EH (cell line): ENCODE results near the gene GNAZ.

Experiments used
- DNase-seq: peaks from one replicate; pipeline ENCODE4 v3.0.0-alpha.2; 2015; ENCODE audit warnings: low read depth

GNAZ gene

DNA sequence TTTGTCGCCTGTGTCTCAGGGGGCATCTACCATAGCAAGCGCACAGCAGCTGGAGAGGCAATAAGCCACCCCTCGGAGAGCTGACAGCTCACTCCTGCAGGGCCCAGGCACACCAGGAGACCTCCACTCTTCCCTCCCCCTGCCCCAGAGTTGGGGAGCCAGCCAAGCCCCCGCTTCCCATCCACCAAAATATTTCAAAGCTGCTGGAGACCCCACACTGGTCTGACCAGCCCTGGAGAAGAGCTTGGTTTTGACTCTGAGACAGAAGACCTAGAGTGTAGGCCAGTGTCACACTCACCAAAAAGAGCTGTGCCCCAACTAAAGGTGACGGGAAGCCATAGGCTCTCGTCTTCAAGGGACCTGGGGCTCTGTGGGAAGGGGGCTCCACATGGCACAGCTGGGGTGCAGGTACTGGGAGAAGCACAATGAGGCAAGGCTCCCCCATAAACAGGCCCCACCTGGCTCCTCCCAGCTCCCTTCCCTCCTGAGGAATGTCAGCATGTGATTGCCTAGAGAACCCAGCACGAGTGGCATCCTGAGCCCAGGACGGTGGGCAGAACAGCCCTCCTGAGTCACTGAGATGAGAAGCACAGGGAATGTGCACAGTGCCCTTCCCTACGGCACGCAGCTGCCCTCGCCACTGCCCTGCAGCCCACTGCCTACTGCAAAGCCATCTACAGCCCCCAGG is 5.8 kb upstream of the GNAZ start:
- no peak for DNase-seq

DNA sequence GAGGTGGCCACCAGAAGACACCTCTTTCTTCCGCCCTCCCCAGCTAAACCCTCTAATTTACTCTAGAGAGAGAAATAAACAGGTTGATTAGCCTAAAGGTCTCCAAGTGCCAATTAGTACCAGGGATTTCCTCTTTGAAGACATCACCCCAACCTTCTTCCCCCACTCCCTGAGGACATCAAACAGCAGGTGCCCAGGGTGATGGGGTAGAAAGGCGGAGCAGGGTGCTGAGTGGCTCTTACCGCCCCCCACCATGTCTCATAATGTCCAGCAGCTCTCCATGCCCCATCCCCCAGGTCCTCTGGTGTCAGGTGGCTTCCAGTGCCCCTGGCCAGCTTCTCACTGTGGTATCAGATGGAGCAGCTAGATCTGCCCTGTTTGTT is 5.3 kb upstream of the GNAZ start:
- no peak for DNase-seq

DNA sequence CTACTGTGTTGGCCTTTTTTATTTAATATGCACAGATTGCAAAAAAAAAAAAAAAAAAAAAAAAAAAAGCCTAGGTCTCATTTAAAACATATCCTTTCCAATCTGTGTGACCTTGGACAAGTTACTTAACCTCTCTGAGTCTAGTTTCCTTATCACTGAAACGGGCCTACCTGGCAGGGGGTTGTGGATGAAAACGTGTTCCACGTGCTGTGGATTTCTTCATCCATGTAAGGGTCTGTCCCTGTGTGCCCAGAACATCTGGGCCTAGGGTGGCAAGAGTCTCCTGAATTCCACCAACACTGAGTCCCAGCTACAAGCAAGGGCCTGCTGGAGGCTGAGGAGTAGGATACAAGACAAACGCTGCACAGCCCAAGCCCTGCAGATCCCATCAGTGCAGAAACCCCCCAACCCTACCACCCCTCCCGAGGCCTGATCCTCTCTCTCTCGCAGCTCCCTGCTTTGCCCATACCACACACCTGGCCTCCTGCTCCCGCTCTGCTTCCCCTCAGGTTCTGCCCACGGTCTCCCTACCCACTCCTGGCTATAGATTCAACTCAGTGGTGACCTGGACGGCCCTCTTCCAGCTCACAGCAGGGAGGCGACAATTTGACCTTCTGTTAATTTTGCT is 4.7 kb upstream of the GNAZ start:
- no peak for DNase-seq

DNA sequence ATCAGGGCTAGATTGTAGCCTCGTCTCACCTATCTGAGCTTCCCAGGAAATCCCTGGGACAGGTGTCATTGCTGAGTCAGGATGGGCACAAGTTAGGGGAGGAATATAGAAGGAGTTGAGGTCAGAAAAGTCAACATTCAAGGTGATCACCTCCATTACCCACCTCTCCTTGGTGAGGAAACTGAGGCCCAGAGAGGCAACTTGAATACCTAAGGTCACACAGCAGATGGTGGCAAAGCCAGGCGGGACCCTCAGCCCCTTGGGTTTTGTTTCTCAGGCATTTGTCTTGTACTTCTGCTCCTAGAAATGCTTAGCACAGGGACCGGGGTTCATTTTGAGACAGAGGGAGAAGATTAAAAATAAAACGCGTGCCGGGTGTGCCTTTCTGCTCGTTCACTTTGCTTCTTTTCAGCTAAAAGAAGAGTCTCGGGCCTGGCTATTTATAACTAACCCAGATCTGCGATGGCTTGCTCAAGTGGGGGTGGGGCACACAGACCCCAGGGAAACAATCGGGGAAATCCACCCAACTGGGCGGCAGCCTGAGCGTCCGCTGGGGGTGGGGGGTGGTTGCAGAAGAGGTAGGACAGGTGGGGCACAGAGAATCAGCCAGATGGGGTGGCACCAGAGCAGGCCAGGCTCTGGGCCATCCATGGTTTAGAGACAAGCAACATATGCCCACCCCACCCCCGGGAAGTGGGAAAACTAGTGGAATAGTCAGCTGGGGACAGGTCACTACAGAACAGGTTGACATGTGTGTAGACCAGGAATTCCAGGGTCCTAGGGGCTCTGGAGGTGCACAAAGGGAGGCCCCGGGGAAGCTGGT is 3.9 kb upstream of the GNAZ start:
- no peak for DNase-seq

DNA sequence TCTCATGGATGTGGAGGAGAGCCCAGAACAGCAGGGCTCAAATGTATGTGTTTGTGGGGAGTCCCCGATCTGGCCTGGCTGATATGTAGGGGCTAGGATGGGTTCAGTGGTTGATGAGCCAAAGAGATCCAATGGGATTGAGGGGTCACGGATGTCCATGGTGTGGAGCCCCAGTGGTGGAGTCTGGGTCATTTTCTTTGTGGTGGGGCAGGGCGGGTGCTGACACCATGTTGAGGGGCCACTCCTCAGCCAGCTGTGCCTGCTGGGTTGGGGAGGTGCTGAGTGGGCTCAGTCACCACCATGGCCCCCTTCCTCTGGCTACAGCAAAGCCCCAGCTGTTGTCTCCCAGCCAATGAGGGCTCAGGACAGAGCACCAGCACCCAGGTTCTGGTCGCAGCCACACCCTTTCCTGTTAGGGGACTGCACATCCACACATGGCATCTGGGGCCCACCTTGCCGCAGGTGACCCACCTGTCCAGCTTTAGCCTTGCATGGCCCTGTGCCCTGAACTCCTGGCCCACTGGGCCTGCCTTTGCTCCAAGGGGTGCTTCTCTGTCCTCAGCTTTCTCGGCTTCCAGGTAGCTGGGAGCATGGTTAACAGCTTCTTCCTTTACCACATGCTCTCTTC is 3.2 kb upstream of the GNAZ start:
- DNase-seq = no peak

DNA sequence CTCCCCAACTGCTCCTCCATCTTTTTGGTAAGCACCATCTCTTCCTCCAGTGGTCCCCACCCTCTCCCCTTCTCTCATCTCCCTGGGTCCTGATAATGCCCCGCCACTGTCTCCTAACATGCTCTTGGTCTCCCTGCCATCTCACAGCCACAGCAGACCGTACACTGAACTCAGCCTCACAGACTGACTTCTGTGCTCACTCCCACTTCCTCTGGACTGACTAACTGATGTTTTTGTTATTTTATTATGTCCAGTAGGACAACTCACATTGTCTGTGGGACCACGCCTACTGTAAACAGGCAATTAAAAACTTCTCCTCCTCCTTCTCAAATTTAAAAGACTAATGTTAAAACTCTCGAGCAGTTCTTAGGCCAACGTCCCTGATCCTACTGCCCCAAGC is 2.6 kb upstream of the GNAZ start:
- DNase-seq = no peak

DNA sequence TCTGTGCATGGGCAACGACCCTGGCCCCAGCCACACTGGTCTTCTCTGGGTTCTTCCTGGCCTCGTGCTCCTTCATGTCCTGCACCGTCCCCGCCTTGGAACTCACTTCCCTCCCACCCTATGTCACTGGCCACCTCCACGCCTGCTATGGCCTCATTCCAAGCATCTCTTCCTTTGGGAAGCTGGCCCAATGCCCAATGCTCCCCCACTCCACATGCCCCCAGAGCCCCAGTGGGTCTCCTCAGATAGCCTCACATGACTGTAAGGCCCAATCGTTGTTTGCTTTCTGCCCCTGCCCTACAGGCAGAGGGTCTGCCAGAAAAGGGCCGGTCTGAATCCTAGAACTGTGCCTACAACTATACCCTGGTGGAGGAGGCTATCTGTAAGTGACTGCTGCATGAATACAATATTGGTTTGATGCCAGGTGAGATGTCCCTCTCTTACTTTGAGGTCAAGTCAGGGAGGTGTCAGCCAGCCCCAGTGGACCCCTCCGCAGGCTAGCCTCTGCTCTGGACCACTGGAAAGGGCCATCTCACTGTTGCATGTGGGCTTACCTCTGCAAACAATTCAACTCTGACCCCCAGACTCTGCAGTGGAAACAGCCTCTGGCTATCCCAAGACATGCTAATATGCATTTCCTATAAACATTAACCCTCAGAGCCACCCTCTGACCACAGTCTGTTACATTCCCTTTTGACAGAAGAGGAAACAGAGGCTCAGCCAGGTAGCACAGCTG is 2.1 kb upstream of the GNAZ start:
- DNase-seq = no peak

DNA sequence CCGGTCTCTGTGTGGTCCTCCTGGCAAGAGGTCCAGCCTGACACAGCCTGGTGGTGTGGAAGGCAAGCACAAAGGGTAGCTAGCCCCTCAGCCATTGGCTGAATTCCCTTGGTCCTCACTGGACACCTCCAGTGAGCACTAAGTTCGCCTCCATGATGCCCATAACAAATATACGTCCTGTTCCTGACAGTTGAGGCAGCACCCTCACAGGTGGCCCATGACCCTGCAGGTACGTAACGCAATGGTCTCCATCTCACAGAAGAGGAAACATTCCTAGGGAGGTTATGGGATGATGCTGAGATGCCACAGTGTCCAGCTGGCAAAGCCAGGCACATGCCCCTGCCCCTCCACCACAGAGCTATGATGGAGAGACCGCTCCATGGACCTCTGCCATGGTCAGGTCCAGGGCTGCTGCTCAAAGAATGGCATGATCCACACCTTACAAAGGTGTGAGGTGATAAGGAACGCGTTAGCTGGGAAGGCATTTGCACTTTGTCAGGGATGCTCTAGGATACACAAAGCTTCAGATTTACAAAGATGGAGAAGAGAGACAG is 1.4 kb upstream of the GNAZ start:
- no peak for DNase-seq

DNA sequence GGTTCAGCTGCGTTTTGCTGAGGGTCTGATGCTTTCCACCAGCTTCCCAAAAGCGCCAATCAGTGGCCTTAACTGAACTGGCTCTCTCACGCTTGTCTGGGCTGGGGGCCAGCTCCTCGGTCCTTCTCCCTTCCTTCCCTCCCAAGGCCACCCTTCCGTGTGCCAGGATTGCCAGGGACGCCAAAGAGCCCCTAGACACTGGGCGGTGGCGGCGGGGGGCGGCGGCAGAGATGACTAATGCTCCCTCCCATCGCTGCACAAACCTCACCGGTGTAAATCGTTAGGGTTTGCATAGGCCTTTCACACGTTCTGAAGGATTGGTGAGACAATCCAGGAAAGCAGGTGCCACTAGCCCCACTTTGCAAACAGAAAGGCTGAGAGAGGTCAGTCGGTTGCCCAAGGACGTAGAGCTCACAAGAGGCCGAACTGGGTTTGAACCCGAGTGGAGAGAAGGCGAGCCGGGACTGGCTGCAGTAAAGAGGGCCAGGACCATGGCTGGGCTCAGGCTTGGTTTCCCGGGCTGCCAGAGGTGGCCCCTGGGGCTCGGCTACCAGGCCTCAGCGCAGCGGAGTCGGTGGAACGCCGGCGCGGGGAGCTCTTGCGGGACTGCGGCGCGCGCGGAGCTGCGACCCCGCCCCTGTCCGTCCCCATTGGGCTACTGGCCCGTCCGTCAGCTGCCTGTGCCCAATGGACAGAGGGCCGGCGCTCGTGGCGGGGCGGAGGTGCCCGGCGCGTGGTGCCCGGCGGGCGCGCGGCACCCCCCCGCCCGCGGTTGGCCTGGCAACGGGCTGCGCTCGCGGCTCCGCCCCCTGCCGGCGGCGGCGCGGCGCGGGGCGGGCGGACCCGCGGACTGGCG is 589 bp upstream of the GNAZ start:
- DNase-seq = peak; percentile 88

DNA sequence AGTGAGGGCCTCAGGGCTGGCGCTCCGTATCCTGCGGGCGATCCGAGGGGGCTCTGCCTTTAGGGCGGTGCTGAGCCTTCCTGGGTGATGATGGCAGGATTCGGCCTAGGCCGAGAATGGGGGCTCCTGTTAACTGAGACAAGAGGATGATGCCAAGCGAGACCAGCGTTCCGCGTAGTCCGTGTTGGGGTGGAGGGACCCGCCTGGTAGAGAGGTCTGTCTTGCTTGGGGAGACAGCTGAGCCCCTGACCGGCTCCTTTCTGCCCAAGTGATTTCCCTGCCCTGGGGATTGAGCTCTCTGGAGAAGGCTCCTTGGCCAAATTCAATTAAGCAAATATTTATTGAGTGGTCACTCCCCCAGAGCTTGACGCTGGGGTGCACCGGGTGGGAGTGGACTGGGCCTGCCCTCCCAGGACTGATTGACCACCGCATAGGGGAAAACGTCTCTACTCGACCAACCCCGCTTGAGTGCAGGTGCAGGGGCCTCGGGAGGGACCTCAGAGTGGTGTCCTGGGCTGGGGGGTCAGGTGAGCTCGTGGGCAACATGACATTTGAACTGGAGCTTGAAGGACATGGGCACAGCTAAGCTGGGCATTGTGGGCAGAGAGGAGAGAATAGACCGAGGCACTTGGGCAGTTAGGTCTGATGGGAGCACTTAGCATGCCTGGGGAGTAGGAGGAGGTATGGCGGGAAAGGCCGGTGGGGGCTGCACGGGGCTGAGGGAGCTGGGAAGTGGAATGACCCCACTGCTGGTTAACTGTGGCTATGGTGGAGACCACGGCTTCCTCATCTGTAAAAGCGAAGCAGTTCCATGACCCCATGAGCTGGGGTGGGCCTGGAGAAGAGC is 1.1 kb downstream of the GNAZ start:
- no peak for DNase-seq

DNA sequence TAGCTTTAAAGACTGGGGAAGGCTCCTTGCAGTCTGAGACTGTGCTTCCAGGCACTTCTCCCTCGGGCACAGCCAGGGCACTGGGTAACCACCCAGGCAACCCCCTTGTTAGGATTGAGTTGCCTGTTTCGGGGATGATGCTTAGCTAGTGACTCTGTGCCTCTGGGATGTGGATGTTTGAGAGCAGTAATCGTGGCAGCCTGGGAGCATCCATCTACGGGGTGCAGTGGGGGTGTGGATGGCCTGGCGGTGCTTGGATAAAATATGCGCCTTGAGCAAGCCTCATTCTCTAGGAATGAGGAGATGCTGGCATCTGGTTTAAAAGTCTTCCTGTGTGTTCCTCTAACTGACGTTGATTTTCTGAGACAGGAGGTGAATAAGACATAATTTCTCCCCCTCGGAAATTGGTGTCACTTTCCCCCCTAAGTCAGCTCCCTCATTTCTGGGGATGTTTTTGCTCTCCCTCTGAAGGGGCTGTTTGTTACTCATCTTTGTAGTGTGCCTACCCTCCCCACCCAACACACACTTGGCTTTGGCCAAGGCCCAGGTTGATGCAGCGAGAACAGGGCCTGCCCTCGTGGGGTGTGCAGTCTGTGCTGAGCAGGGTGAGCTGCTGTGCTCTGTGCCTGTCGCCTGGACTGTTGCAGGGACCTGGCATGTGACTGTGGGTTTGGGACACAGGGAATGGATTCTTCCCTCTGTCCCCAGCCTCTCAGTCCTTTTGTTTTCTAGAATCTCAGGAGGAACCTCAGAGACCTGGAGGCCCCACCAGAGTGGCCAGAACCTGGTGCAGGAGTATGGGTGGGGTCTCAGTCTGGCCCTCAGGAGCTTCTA is 2.0 kb downstream of the GNAZ start:
- DNase-seq = peak; percentile 93

DNA sequence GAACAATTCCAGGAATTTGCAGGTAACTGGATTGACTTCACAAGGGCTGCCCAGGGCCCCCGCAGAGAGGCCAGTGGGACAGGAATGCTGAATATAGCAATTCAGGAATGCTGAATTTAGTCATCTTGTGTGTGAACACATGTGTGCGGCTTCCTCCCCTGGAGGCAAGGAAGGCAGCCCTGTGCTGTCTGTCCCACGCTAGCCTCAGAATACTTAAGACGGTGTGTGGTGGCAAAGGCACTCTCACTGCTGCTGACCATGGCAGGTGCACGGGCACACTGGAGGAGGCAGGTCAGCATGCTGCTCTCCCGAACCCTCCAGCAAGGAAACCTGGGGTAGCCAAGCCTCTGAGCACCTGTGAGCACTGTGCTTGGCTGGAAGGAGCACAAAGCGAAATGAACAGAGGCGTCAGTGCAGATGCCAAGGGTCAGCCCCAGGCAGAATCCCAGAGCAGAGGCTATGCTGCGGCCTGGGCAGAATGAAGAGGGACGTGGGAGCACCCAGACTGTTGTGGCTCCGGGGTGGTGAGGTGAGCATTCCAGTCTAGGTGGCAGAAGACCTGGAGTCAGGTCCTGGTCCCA is 2.7 kb downstream of the GNAZ start:
- peak; percentile 83 for DNase-seq

DNA sequence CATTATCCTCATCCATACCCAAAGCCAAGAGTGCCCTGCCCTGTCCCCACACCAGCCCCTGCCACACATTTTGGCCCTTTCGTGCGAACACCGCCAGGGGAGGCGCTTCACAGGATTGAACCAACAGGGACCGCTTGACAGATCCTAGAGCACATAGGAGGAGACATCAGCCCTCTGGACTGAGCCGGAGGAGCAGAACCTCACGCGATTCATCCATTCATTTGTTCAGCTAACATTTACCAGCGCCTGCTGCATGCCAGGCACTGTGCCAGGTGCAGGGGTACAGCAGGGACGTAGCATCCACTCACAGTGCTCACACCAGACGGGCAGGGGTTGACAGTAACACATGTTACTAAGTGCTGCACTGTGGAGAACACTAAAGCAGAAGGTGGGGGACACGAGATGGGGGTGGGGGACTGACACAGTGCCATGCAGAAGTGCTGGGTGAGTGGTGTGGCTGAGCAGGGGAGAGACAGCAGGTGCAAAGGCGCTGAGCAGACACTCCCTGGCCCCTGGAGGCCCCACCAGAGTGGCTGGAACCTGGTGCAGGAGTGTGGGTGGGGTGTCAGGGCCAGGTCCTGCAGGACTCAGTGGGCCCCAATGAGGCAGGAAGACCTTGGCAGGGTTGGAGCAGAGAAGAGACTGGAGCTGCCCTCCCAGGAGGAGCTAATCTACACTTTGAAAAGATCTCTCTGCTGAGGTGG is 3.4 kb downstream of the GNAZ start:
- DNase-seq = no peak

DNA sequence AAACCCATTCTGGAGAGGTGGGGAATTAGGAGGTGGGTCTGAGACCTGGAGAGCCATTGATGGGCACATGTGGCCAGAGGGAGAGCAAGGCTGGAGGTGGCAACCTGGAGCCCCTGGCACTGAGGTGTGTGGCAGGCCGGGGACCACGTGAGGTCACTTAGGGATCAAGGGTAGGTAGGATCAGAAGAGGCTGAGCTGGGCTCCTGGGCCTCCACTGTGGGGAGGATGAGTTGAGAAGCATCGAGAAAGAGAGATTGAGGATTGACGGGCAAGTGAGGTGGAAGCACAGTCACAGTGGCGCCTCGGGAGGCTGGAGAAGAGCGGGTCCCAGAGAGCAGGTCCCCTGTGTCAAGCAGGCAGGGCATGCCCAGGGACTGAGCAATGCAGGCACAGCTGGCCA is 4.1 kb downstream of the GNAZ start:
- no peak for DNase-seq

DNA sequence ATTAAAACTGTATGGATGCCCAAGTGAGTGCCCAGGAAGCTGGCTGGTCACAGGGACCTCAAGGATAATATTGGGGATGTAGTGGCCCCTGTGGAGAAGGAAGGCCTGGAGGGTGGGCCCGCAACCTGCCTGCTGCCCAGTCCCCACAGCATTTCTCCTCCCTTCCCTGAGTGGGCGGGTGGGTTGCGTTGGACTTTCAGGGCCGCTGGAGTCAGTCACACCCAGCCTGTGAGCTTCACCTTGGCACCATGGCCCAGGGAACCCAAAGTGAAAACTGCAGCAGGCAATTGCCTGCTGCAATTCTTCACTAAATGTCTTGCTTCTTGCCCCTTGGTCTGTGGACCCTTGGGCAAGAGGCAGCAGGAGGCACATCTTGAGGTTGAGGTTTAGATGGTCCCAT is 4.7 kb downstream of the GNAZ start:
- DNase-seq = no peak

DNA sequence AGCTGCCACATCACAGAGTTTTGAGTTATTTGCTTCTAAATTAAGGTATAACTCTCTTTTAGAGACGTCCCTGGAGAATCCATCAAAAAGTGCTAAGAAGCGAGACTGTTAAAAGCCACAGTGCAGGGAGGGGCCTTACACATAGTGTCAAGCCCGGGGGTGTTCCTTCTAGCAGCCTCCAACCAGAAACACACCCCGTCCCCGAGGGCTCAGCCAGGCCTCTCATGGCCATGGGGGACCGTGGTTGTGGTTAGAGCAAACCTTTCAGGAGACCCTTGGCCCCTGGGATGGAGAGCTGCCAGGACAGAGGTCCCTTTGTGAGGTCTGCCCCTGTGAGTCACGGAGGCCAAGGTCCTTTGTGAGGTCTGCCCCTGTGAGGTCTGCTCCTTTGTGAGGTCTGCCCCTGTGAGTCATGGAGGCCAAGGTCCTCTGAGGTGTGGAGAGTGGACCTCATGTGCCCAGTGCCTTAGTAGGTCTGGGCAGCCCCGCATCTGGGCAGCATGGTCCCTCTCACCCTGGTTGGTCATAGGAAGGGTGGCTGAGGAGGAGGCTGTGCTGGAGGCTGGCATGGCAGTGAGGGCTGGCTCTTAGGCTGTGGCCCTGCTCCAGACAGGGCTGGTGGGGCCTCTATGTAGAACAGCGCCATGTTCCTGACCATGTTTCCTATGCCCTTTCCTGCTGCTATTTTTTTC is 5.4 kb downstream of the GNAZ start:
- peak; percentile 14 for DNase-seq

DNA sequence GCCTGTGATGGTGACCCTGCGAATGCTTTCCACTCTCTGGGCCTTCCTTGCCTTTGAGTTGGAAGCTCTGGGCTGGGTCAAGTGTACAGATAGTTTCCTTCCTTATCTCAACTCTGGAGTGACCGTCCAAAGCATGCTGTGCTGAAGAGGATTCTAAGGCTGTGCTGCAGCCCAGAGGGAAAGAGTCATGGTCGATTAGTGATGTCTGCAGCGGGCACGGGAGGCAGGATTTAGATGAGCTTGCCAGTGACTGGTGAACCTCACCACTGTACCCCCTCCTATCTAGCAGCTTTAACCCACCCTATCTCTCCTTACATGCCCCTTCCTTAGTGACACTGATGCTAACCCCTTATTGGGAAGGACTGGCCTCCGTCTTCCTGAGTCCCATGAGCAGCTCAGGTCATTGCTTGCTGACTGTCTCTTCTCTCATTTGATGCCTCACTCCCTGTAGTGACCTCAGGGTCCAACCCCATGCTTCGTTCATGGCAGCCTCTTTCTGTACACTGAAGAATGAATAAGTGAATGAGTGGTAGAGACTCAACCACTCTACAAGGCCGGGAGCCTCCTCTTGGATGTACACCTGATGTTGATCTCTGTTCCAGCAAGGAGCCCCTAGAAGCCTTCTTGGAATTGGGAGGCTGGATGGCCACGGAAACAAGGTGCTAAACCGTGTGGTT is 6.7 kb downstream of the GNAZ start:
- no peak for DNase-seq
